Right ventricle myocardium inferior (tissue), 1 donor: ENCODE measurements around the gene SCCPDH. TPM values are rescaled to one million over a fixed set of nuclear protein-coding genes. Genes with fewer than 3 reads are reported as not detected.

Source experiments
- ATAC-seq: fragments of 200-7000 bp; cut with Tn5 transposase; one replicate; pipeline ENCODE4 v1.9.1; 2020; ENCODE audit warnings: mild to moderate bottlenecking, moderate library complexity
- DNase-seq: peaks from one replicate; pipeline ENCODE4 v3.0.0; 2021; ENCODE audit errors: missing footprints
- intact Hi-C: fragments of 100-400 bp; cut with DNase I; formaldehyde crosslinking; loops from one replicate; pipeline ENCODE4 v1.11.0; 2022
- total RNA-seq: library from RNA; stranded (reverse); fragmentation: NEBNext Ultra II Directional; extraction: Animal tissue kit (Norgen Biotek cat#: 25700); gene quantifications from one replicate; pipeline ENCODE4 v1.2.1, GENCODE V29; 2021
- donor health status: DM: no; HTN: yes; CAD: no; lungs with severe emphysema.

The SCCPDH gene
- total RNA-seq, 1 donor from 2014 or later, result 31.2 TPM

GRCh38 chr1:246775531-246776385 is 51.5 kb downstream of the SCCPDH start:
- DNase-seq (no peak), ATAC-seq (no peak)
- intact Hi-C loops, result no loop called here

- DNase-seq (no peak), ATAC-seq (no peak)
- intact Hi-C loops, result no loop called here
Observed at GRCh38 chr1:246776923-246777322, 52.7 kb downstream of the SCCPDH start.

DNA sequence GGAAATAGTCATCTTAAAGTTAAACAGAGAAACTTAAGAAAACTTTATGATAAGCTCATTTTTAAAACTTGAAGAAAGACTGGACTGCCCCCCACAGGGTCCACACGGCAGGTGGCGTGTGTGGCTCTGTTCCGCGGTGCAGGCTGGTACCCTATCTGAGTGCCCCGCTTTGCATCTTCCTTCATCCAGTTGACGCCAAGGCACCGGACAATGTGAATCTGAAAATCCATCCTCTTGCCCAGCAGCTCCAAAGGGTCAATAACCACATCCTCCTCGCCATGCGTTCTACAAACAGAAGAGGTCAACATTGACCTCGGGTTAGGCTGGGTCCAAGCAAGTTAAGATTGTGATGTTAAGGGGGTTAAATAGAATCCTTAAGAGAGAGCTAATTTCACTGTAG is 54.5 kb downstream of the SCCPDH start:
- DNase-seq, result no peak
- no peak for ATAC-seq

DNA sequence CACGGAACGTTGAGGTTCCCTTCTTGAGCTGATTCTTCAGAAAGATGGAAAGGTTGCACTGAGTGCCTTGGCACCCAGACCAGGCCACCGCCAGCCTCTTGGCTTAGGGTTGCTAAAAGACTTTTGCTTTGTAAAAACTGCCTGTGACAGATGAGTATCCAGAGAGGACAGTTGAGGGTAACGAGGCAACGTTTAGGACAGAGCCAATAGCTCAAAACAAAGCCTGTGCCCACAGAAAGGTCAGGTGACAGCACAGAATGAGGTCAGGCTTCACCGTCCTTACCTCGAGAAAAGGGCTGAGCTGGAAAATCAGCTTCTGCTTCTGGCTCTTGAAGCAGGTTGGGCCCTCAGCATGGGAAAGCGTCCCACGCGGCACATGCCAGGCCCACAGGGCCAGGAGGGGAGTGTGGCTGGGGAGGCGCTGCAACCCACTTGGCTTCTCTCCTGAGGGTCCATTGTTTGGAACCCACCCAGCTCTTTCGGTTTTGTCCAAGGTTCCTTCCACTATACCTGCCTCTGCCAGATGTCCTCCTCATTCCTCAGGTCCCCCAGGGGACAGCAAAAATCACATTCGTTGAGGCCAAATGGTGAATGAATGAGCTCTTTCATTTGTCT is 55.5 kb downstream of the SCCPDH start:
- DNase-seq, result no peak

More for the DNA sequence above, 54.5 kb downstream of the SCCPDH start:
- intact Hi-C loops, result no loop called here

DNA sequence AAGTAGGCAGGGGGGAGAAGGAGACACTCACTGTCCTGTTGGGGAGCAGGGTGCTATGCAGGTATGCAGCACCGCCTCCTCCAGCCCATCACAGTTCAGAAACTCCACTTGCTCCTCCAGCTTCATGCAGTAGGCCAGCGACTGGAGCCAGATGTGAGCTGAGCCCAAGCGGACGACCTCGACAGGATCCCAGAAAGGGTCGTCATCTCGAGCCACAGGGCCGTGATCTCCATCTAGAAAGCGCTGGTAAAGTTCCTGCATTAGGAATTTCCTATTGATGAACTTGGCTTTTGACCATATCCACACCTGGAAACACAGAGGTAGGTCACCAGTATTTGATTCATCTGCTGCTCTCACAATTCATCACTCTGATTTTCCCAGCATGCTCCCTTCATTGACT is 56.1 kb downstream of the SCCPDH start:
- intact Hi-C loops, result no loop called here
- no peak for ATAC-seq
- no peak for DNase-seq

More for the DNA sequence above, 55.5 kb downstream of the SCCPDH start:
- intact Hi-C loops, result no loop called here
- no peak for ATAC-seq

- intact Hi-C loops, result no loop called here
- no peak for DNase-seq
- ATAC-seq, result no peak
Observed at GRCh38 chr1:246781212-246781611, 57.0 kb downstream of the SCCPDH start.

DNA sequence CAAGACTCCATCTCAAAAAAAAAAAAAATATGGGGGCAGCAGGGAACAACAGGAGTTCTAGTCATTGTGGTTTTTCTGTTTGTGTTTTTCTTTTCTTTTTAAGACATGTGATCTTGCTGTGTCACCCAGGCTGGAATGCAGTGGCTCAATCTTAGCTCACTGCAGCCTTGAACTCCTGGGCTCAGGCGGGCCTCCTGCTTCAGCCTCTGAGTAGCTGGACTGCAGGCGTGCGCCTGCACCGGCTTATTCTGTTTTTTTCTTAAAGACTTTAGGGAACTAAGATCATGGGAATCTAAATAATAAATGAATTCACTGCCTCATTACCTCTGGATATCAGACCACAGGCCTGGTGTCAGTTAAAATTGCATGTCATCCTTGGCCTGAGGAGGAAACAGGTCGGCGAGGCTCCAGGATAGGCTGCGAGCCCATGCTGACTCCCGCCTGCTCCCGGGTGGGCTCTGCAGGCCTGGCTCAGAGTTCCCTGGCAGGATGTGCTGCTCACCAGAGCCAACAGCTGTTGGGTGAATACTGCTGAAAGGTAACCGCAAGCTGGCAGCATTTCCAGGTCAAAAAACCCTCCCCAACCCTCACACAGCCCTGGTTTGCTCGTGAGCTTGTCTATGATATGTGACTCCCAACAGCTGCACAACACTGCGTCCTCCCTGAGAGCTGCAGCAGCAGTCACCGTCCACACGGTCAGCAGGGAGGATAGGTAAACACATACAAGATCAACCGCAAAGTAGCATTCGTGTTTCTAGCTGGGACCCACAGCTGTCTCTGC is 58.1 kb downstream of the SCCPDH start:
- ATAC-seq, result peak; percentile 83
- intact Hi-C loops, result no loop called here
- no peak for DNase-seq

DNA sequence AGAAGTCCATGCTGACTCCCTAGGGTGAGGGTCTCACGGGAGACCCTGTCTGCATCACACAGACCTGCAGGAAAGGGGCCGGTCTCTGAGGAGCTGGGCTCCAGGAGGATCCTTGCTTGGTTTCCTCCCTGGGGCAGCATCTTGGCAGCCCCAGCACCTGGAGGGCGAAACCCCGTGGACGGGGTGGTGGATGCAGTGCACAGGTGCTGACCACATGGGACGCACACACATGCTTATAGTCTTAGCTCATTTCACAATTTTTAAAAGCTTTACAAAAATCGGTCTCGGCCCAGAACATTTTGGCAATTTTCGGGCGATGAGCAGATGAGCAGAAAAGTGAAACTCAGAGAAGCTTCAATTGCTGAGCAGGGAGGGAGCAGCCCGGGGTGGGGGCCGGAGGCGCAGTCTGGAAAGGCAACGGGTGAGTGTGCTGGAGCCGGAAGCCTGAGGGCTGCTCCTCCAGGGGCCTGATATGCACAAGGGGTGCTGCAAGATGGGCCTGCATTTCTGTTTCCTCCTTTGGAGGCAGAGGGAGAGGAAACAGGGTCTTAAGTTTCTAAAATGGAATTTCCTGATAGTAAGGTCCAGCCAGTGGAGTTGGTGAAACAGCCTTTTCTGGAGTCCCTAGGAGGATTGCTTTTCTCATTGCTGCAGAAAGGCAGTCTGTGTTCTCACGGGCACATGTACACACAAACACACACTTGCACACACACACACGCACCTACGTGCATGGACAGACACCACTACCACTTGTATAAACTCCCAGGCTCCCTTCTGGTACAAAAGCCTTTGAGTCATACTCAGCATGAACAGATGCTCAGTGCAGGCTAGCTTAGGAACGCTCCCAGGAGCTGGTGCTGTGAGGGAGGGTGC is 60.6 kb downstream of the SCCPDH start:
- no peak for DNase-seq
- intact Hi-C loops, result no loop called here
- peak; percentile 15 for ATAC-seq

DNA sequence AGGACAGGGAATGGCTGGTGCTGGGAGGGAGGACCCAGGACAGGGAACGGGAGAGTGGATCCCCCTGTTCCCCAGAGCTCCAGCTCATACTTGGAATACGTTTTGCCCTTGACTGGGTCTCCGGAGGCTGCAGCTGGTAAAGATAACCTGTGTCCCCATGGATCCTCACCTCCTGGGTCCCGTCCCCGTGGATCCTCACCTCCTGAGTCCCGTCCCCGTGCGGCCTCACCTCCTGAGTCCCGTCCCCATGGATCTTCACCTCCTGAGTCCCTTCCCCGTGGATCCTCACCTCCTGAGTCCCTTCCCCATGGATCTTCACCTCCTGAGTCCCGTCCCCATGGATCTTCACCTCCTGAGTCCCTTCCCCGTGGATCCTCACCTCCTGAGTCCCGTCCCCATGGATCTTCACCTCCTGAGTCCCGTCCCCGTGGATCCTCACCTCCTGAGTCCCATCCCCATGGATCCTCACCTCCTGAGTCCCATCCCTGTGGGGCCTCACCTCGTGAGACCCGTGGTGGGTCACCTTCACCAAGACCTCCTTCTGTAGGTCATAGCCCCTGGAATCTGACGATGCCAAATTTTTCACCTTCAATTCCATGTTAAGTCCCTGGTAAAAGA is 61.4 kb downstream of the SCCPDH start:
- DNase-seq (no peak), ATAC-seq (no peak)
- intact Hi-C loops, result no loop called here

DNA sequence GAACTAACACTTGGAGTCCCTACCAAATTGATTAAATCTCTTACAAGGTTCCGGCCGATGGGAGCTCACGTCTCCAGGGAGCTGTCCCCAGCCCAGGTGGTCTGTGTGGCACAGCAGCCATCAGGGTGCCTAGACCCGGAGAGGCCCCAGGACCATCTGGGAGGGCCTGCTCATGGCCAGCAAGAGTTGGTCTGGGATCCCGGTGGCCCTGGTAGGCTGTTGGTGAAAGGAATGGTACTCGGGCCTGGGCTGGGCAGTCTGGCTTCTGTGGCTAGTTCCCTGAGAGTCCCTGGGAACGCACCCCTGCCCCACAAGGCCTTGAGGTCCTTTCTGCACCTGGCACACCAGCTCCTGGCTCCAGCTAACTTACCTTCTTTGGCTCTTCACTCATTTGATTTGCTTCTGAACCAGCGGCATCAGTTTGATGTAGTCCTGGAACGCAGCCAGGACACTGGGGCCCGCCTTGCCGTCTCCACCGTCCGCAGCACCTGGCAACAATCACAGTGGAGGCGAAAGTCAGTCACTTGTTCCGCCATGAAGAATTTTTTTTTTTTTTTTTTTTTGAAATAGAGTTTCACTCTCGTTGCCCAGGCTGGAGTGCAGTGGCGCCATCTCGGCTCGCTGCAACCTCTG is 62.5 kb downstream of the SCCPDH start:
- no peak for ATAC-seq
- DNase-seq, result no peak
- intact Hi-C loops, result no loop called here

DNA sequence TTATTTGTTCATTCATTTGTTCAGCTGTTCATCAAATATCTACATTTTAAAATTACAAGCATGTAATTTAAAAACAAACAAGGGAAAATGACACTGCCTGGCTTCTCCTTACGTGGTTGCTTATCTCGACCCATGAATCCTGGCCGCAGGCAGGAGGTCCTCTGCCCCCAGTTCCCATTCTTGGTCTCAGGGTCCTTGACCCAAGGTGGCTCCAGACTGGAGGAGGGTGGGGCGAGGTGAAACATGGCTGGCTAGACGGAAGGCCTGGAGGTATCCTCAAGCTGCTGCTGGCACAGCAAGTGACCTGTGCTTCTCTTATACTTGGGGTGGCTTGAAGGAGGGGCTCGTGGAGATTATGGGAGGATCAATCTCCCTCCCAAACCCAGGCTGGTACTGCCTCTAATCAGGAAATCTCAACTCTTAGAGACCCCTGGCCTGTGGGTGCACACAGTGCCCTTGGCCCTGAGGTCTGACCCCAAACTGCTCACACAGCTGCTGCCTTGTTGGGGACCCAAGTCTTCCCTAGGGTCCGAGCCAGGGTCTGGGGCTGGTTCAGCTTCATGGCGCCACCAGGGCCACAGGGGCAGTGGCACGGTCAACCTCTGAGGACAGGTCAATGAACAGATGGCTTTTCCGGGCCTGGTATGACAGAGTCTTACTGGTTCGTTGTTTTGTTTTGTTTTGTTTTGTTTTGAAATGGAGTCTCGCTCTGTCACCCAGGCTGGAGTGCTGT is 63.7 kb downstream of the SCCPDH start:
- ATAC-seq (no peak), DNase-seq (no peak)
- intact Hi-C loops, result no loop called here

- DNase-seq, result no peak
- intact Hi-C loops, result no loop called here
- no peak for ATAC-seq
Observed at GRCh38 chr1:246788895-246789338, 64.7 kb downstream of the SCCPDH start.

- DNase-seq, result no peak
- no peak for ATAC-seq
- intact Hi-C loops, result no loop called here
Observed at GRCh38 chr1:246789454-246790339, 65.5 kb downstream of the SCCPDH start.

DNA sequence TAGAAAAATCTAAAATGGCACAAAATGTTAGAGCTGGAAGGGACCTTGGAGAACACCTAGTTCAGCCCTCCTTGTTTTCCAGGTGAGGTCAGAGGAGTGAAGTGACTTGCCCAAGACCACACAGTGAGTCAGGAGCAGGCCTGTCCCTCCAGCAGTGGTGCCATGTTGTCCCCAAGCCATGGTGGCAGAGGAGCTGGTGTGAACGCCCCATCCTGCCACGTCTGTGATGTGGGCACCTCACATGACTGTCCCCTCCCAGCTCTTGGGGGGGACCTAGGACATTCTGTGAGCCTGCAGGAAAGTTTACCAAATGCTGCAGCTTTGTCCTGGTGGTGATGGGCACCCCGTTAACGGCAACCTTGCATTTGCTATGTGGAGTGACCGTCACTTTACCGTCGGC is 66.2 kb downstream of the SCCPDH start:
- no peak for DNase-seq
- ATAC-seq, result no peak
- intact Hi-C loops, result no loop called here

- intact Hi-C loops, result no loop called here
- no peak for DNase-seq
- no peak for ATAC-seq
Observed at GRCh38 chr1:246790833-246791232, 66.6 kb downstream of the SCCPDH start.

GRCh38 chr1:246791303-246791918 is 67.2 kb downstream of the SCCPDH start:
- DNase-seq (no peak), ATAC-seq (no peak)
- intact Hi-C loops, result no loop called here
